ENCODE results near the gene SPRR2F. TPM values are rescaled to one million over a fixed set of nuclear protein-coding genes. Genes with fewer than 3 reads are reported as not detected.

SPRR2F gene
- polyA plus RNA-seq, 2 of the 4 experiments (the other 2 are of a cell fraction) = not detected

GRCh38 chr1:153071511-153071910 is 41.8 kb downstream of the SPRR2F start, which contains the start of gene SPRR2B (continued):
- TF ChIP-seq RNF2 (IDR thresholded peaks at IDR 0.05; ENCODE audit: borderline replicate concordance, low read depth) (no peak), TFCP2L1 (CRISPR knock-in tag; IDR thresholded peaks at IDR 0.05) (no peak)

DNA sequence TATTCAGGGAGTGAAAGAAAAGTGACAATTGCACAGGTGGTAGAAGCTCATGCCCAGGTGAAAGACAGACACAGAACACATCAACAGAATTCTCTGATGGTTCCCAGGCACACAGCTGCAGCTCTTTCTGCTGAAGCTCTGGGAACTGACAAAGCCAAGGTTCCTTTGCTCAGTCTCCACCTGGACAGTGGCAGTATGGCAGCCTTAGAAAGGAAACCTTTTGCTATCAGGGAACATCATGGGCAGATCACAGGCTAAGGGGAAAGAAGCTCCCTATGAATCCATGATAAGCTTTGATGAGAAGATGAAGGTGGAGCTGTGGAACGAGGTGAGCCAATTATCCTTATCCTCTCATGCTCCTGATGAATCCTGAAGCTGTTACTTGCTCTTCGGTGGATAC is 43.1 kb downstream of the SPRR2F start:
- peak in 1 of 2 experiments; percentile 5 for DNase-seq (ENCODE audit: low read depth in 1 of 2, low spot score in 1 of 2)
- Histone ChIP-seq H3K9me3 (no peaks in the 10 kb centered on the region), H3K4me2 (no peak overlapping the region), H3K4me1 (no peaks in the 10 kb centered on the region), H3K4me3 (no peak overlapping the region), H3K27ac (no peak overlapping the region)
- peak; percentile 54 to 77; a peak in 4 of 6 replicates for ATAC-seq
- TF ChIP-seq MAFK (IDR thresholded peaks at IDR 0.05; ENCODE audit: partially characterized antibody) = no peak
- no peak for TF ChIP-seq NPAS2 (CRISPR knock-in tag; IDR thresholded peaks at IDR 0.05; ENCODE audit: borderline replicate concordance)
- TF ChIP-seq FOSB (CRISPR knock-in tag; IDR thresholded peaks at IDR 0.05) = no peak
- no peak for TF ChIP-seq ZNF302 (CRISPR knock-in tag; IDR thresholded peaks at IDR 0.05)
- TF ChIP-seq ZSCAN20 (CRISPR knock-in tag; IDR thresholded peaks at IDR 0.05) = no peak
- TF ChIP-seq ELK1 (IDR thresholded peaks at IDR 0.05; ENCODE audit: low read depth, low read length) = no peak
- TF ChIP-seq CHD4 (IDR thresholded peaks at IDR 0.05; ENCODE audit: borderline replicate concordance) = no peak
- no peak for TF ChIP-seq BHLHE40 (IDR thresholded peaks at IDR 0.05; ENCODE audit: low read depth, low read length)
- no peak for TF ChIP-seq GATA3 (IDR thresholded peaks at IDR 0.05; ENCODE audit: borderline replicate concordance)
- no peak for TF ChIP-seq JUNB (IDR thresholded peaks at IDR 0.05)
- TF ChIP-seq ZFP36 (IDR thresholded peaks at IDR 0.05; ENCODE audit: borderline replicate concordance, partially characterized antibody) = no peak
- TF ChIP-seq CHD2 (IDR thresholded peaks at IDR 0.05; ENCODE audit: low read length, partially characterized antibody) = no peak
- WGBS (ENCODE audit: missing lambda C conversion rate) = 0% methylated on average over 2 of the region's 2 CpGs
- ChIA-PET CTCF (no interaction called here), POLR2A (no interaction called here)
- no peak for FAIRE-seq

Small RNAs within 50 kb of the gene (small RNA-seq; reads per million reads assigned to genes)
- 0 reads per million in 6 experiments for gene SPRR2C

Other genes starting within 250 kb of the SPRR2F start
- gene SMCP, start 235.2 kb downstream of the SPRR2F start, polyA plus RNA-seq (2011; rRNA removed) = not detected in 2 replicates
- not detected in 3 replicates for gene SMCP, start 235.2 kb downstream of the SPRR2F start, polyA plus RNA-seq (2017; fragmentation: RNase III; extraction: RNeasy Plus Mini Kit Qiagen cat#74134 plus additional on column Dnase treatment)
- gene IVL, start 205.0 kb downstream of the SPRR2F start, polyA plus RNA-seq (2011; rRNA removed) = not detected in 2 replicates
- not detected in 3 replicates for gene IVL, start 205.0 kb downstream of the SPRR2F start, polyA plus RNA-seq (2017; fragmentation: RNase III; extraction: RNeasy Plus Mini Kit Qiagen cat#74134 plus additional on column Dnase treatment)
- gene SPRR5, start 166.3 kb downstream of the SPRR2F start, polyA plus RNA-seq (2011; rRNA removed) = not detected in 2 replicates
- not detected in 3 replicates for gene SPRR5, start 166.3 kb downstream of the SPRR2F start, polyA plus RNA-seq (2017; fragmentation: RNase III; extraction: RNeasy Plus Mini Kit Qiagen cat#74134 plus additional on column Dnase treatment)
- not detected in 2 replicates for gene SPRR4, start 142.9 kb downstream of the SPRR2F start, polyA plus RNA-seq (2011; rRNA removed)
- not detected in 3 replicates for gene SPRR4, start 142.9 kb downstream of the SPRR2F start, polyA plus RNA-seq (2017; fragmentation: RNase III; extraction: RNeasy Plus Mini Kit Qiagen cat#74134 plus additional on column Dnase treatment)
- not detected in 2 replicates for gene SPRR1A, start 129.4 kb downstream of the SPRR2F start, polyA plus RNA-seq (2011; rRNA removed)
- not detected in 3 replicates for gene SPRR1A, start 129.4 kb downstream of the SPRR2F start, polyA plus RNA-seq (2017; fragmentation: RNase III; extraction: RNeasy Plus Mini Kit Qiagen cat#74134 plus additional on column Dnase treatment)
- gene SPRR3, start 111.8 kb downstream of the SPRR2F start, polyA plus RNA-seq (2011; rRNA removed) = not detected in 2 replicates
- not detected in 3 replicates for gene SPRR3, start 111.8 kb downstream of the SPRR2F start, polyA plus RNA-seq (2017; fragmentation: RNase III; extraction: RNeasy Plus Mini Kit Qiagen cat#74134 plus additional on column Dnase treatment)
- gene SPRR1B, start 82.3 kb downstream of the SPRR2F start, polyA plus RNA-seq (2011; rRNA removed) = not detected in 2 replicates
- gene SPRR1B, start 82.3 kb downstream of the SPRR2F start, polyA plus RNA-seq (2017; fragmentation: RNase III; extraction: RNeasy Plus Mini Kit Qiagen cat#74134 plus additional on column Dnase treatment) = not detected in 3 replicates
- not detected in 2 replicates for gene SPRR2D, start 72.4 kb downstream of the SPRR2F start, polyA plus RNA-seq (2011; rRNA removed)
- gene SPRR2D, start 72.4 kb downstream of the SPRR2F start, polyA plus RNA-seq (2017; fragmentation: RNase III; extraction: RNeasy Plus Mini Kit Qiagen cat#74134 plus additional on column Dnase treatment) = not detected in 3 replicates
- not detected in 2 replicates for gene SPRR2A, start 56.0 kb downstream of the SPRR2F start, polyA plus RNA-seq (2011; rRNA removed)
- not detected in 3 replicates for gene SPRR2A, start 56.0 kb downstream of the SPRR2F start, polyA plus RNA-seq (2017; fragmentation: RNase III; extraction: RNeasy Plus Mini Kit Qiagen cat#74134 plus additional on column Dnase treatment)
- gene SPRR2B, start 41.9 kb downstream of the SPRR2F start, polyA plus RNA-seq (2011; rRNA removed) = not detected in 2 replicates
- not detected in 3 replicates for gene SPRR2B, start 41.9 kb downstream of the SPRR2F start, polyA plus RNA-seq (2017; fragmentation: RNase III; extraction: RNeasy Plus Mini Kit Qiagen cat#74134 plus additional on column Dnase treatment)
- gene SPRR2E, start 19.0 kb downstream of the SPRR2F start, polyA plus RNA-seq (2011; rRNA removed) = not detected in 2 replicates
- gene SPRR2E, start 19.0 kb downstream of the SPRR2F start, polyA plus RNA-seq (2017; fragmentation: RNase III; extraction: RNeasy Plus Mini Kit Qiagen cat#74134 plus additional on column Dnase treatment) = not detected in 3 replicates
- gene SPRR2G, start 37.4 kb upstream of the SPRR2F start, polyA plus RNA-seq (2011; rRNA removed) = not detected in 2 replicates
- gene SPRR2G, start 37.4 kb upstream of the SPRR2F start, polyA plus RNA-seq (2017; fragmentation: RNase III; extraction: RNeasy Plus Mini Kit Qiagen cat#74134 plus additional on column Dnase treatment) = not detected in 3 replicates
- not detected in 2 replicates for gene LELP1, start 89.9 kb upstream of the SPRR2F start, polyA plus RNA-seq (2011; rRNA removed)
- not detected in 3 replicates for gene LELP1, start 89.9 kb upstream of the SPRR2F start, polyA plus RNA-seq (2017; fragmentation: RNase III; extraction: RNeasy Plus Mini Kit Qiagen cat#74134 plus additional on column Dnase treatment)
- gene PRR9, start 104.1 kb upstream of the SPRR2F start, polyA plus RNA-seq (2011; rRNA removed) = not detected in 2 replicates
- not detected in 3 replicates for gene PRR9, start 104.1 kb upstream of the SPRR2F start, polyA plus RNA-seq (2017; fragmentation: RNase III; extraction: RNeasy Plus Mini Kit Qiagen cat#74134 plus additional on column Dnase treatment)
- not detected in 2 replicates for gene LORICRIN, start 146.2 kb upstream of the SPRR2F start, polyA plus RNA-seq (2011; rRNA removed)
- not detected in 3 replicates for gene LORICRIN, start 146.2 kb upstream of the SPRR2F start, polyA plus RNA-seq (2017; fragmentation: RNase III; extraction: RNeasy Plus Mini Kit Qiagen cat#74134 plus additional on column Dnase treatment)
- not detected in 2 replicates for gene PGLYRP3, start 199.4 kb upstream of the SPRR2F start, polyA plus RNA-seq (2011; rRNA removed)
- not detected in 3 replicates for gene PGLYRP3, start 199.4 kb upstream of the SPRR2F start, polyA plus RNA-seq (2017; fragmentation: RNase III; extraction: RNeasy Plus Mini Kit Qiagen cat#74134 plus additional on column Dnase treatment)
- gene PGLYRP4, start 235.3 kb upstream of the SPRR2F start, polyA plus RNA-seq (2011; rRNA removed) = not detected in 2 replicates
- not detected in 3 replicates for gene PGLYRP4, start 235.3 kb upstream of the SPRR2F start, polyA plus RNA-seq (2017; fragmentation: RNase III; extraction: RNeasy Plus Mini Kit Qiagen cat#74134 plus additional on column Dnase treatment)
- gene S100A9, start 244.3 kb upstream of the SPRR2F start, polyA plus RNA-seq (2011; rRNA removed) = 0.86 and 0.90 TPM in 2 replicates
- gene S100A9, start 244.3 kb upstream of the SPRR2F start, polyA plus RNA-seq (2017; fragmentation: RNase III; extraction: RNeasy Plus Mini Kit Qiagen cat#74134 plus additional on column Dnase treatment) = 1.7 to 4.6 TPM (median 3.1 TPM) in 3 replicates

All from A549 (cell line).